ENCODE results near the gene ASAP2. TPM values are rescaled to one million over a fixed set of nuclear protein-coding genes. Genes with fewer than 3 reads are reported as not detected.
A peak's percentile ranks its signal among the peaks of the same experiment; 100 is the strongest.

ASAP2 gene
- total RNA-seq, 1 experiment from 2014 or later: 12.6 TPM

DNA sequence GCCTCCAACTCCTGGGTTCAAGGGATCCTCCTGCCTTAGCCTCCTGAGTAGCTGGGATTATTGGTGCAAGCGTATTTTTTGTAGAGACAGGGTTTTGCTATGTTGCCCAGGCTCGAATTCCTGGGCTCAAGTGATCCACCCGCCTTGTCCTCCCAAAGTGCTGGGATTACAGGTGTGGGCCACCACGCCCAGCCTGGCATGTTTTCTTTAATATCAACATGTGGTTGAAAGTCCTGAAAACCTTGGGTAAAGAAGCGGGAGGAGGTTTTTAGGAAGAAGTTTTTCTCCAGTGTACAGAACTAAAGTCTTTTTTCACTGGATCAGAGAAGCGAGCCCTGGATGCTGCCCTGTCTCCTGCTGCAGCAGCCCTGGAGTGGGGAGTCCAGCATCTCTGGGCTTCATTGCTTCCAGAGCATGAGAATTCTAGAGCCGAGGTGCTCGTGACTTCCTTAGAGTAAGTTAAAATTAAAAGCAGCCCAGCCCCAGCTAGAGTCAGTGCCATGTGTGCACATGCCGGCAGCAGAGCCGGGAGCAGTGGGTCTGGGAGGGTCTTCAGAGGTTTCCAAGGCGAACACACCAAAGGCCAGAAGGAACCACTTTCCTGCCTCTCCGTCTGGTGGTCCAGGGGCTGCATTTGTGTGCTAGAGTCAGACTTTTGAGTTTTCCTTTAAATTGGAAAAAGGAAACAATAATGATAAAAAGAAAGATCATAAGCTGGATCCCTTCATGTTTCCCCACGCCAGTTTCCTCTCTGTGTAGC lies 185.5 kb downstream of the ASAP2 start:
- no peak overlapping the region for H4K5ac ChIP-seq (ENCODE audit: insufficient read length, low read depth, low read length)
- H3K23me2 ChIP-seq (ENCODE audit: insufficient read length, low read depth, low read length, poor library complexity, severe bottlenecking): no peaks in the 10 kb centered on the region
- no peaks in the 10 kb centered on the region for H3K9me3 Mint-ChIP-seq
- H3K23ac ChIP-seq (ENCODE audit: insufficient read length, low read depth, low read length): no peak overlapping the region
- no peak for DNase-seq
- no peak overlapping the region for H3K4me3 Mint-ChIP-seq
- H2AFZ ChIP-seq (ENCODE audit: low read length): no peak overlapping the region
- peaks cover 4 to 37% (median 22%) of the 10 kb centered on the region in 3 experiments; a peak in 6 of 7 replicates for H3K36me3 Mint-ChIP-seq (ENCODE audit: insufficient read depth in 1 of 3, low read depth in 3 of 3)
- no peak overlapping the region for H4K91ac ChIP-seq (ENCODE audit: insufficient read length, low read depth, low read length)
- no peak overlapping the region for H3K14ac ChIP-seq (ENCODE audit: insufficient read depth, low read length)
- no peak overlapping the region for H3K4ac ChIP-seq (ENCODE audit: low read depth, low read length)
- no peaks in the 10 kb centered on the region for H3K27me3 Mint-ChIP-seq (ENCODE audit: low read depth)
- TF ChIP-seq, protein P1, sequence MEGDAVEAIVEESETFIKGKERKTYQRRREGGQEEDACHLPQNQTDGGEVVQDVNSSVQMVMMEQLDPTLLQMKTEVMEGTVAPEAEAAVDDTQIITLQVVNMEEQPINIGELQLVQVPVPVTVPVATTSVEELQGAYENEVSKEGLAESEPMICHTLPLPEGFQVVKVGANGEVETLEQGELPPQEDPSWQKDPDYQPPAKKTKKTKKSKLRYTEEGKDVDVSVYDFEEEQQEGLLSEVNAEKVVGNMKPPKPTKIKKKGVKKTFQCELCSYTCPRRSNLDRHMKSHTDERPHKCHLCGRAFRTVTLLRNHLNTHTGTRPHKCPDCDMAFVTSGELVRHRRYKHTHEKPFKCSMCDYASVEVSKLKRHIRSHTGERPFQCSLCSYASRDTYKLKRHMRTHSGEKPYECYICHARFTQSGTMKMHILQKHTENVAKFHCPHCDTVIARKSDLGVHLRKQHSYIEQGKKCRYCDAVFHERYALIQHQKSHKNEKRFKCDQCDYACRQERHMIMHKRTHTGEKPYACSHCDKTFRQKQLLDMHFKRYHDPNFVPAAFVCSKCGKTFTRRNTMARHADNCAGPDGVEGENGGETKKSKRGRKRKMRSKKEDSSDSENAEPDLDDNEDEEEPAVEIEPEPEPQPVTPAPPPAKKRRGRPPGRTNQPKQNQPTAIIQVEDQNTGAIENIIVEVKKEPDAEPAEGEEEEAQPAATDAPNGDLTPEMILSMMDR (conservative IDR thresholded peaks at IDR 0.05): no peak
- H3K9me3 ChIP-seq (ENCODE audit: control insufficient read depth, low read depth, low read length): no peaks in the 10 kb centered on the region
- H3K4me2 ChIP-seq (ENCODE audit: insufficient read depth, insufficient read length, low read length): no peak overlapping the region
- H4K20me1 ChIP-seq (ENCODE audit: control insufficient read depth, insufficient read depth, insufficient read length): no peaks in the 10 kb centered on the region
- H3T11ph ChIP-seq (ENCODE audit: low read length): no peak overlapping the region
- no peak overlapping the region for H2BK5ac ChIP-seq (ENCODE audit: insufficient read length, low read length)
- H3K27ac ChIP-seq (ENCODE audit: insufficient read length, low read depth, low read length): no peak overlapping the region
- H4K8ac ChIP-seq (replicated peaks; ENCODE audit: insufficient read length, low read depth, low read length): no peak overlapping the region
- peak overlapping the region in 1 of 3 experiments; percentile 77; a peak in 3 of 7 replicates for H3K27ac Mint-ChIP-seq
- peaks cover 16 to 21% of the 10 kb centered on the region in 2 experiments for H3K4me1 Mint-ChIP-seq
- H3K56ac ChIP-seq (ENCODE audit: insufficient read length, low read depth, low read length): no peak overlapping the region
- no CpG with 5 or more reads among the region's 13 CpGs for whole genome bisulfite sequencing (ENCODE audit: extremely low coverage, insufficient read length, low lambda C conversion rate)
- no peak overlapping the region for H2BK15ac ChIP-seq (ENCODE audit: low read depth, low read length)
- H2BK20ac ChIP-seq (ENCODE audit: low read depth, low read length, poor library complexity, severe bottlenecking): no peak overlapping the region
- no peaks in the 10 kb centered on the region for H3K27me3 ChIP-seq (ENCODE audit: insufficient read depth, low read length)
- H3K18ac ChIP-seq (ENCODE audit: insufficient read length, low read depth, low read length): no peak overlapping the region
- H2BK12ac ChIP-seq (ENCODE audit: insufficient read length, low read depth, low read length): no peak overlapping the region
- no peak overlapping the region for H2AK5ac ChIP-seq (ENCODE audit: insufficient read length, low read length)
- no peak overlapping the region for H3K9ac ChIP-seq (ENCODE audit: extremely low read depth, insufficient read length, low read length)
- H3K79me2 ChIP-seq (ENCODE audit: insufficient read depth, low read length): no peaks in the 10 kb centered on the region
- H3K79me1 ChIP-seq (ENCODE audit: insufficient read depth, low read depth, low read length, poor library complexity, severe bottlenecking): no peaks in the 10 kb centered on the region
- peaks cover 3% of the 10 kb centered on the region; the same call in 1 of the 2 replicates for H3K4me1 ChIP-seq (ENCODE audit: insufficient read depth, low read length)
- no peak overlapping the region for H2BK120ac ChIP-seq (ENCODE audit: low read depth, low read length, poor library complexity, severe bottlenecking)

Measured in H9 (cell line).